MM.1S (cell line): ENCODE results near the gene IL1RAPL2.

Source experiments
- DNase-seq: peaks from one replicate; pipeline ENCODE4 v3.0.0-alpha.2; 2015
- H2AFZ ChIP-seq: fragments of 300-600 bp; sonication (generic); 2 replicates; pipeline ENCODE4 v1.6.0; 2016; ENCODE audit warnings: antibody characterized with exemption, low read length
- H3F3A ChIP-seq: fragments of 300-600 bp; sonication (generic); 2 replicates; pipeline ENCODE4 v1.6.1; 2016; ENCODE audit warnings: mild to moderate bottlenecking, antibody characterized with exemption, low read length, moderate library complexity, mixed read lengths; ENCODE audit not compliant: insufficient read depth
- H3K27ac ChIP-seq: fragments of 300-600 bp; sonication (generic); 2 replicates; pipeline ENCODE4 v1.5.1; 2016; ENCODE audit warnings: mild to moderate bottlenecking, low read length
- H3K27me3 ChIP-seq: fragments of 300-600 bp; sonication (generic); replicated peaks from 2 replicates; pipeline ENCODE4 v1.6.0; 2016; ENCODE audit warnings: low read length; ENCODE audit not compliant: insufficient read depth
- H3K36me3 ChIP-seq: fragments of 300-600 bp; sonication (generic); replicated peaks from 2 replicates; pipeline ENCODE4 v1.6.1; 2016; ENCODE audit warnings: mild to moderate bottlenecking, low read length, mixed read lengths; ENCODE audit not compliant: insufficient read depth
- H3K4me1 ChIP-seq: fragments of 300-600 bp; sonication (generic); 2 replicates; pipeline ENCODE4 v1.6.1; 2016; ENCODE audit warnings: low read length, mixed read lengths
- H3K4me2 ChIP-seq: fragments of 300-600 bp; sonication (generic); 2 replicates; pipeline ENCODE4 v1.6.0; 2016; ENCODE audit warnings: low read depth, low read length
- H3K4me3 ChIP-seq: fragments of 300-600 bp; sonication (generic); 2 replicates; pipeline ENCODE4 v1.5.1; 2016; ENCODE audit warnings: low read length, mixed read lengths
- H3K79me2 ChIP-seq: fragments of 300-600 bp; sonication (generic); 2 replicates; pipeline ENCODE4 v1.6.1; 2016; ENCODE audit warnings: mixed run types, low read length, mixed read lengths
- H3K9ac ChIP-seq: fragments of 300-600 bp; sonication (generic); 2 replicates; pipeline ENCODE4 v1.6.1; 2016; ENCODE audit warnings: low read length, mixed read lengths
- H3K9me2 ChIP-seq: fragments of 300-600 bp; sonication (generic); replicated peaks from 2 replicates; pipeline ENCODE4 v1.6.1; 2016; ENCODE audit warnings: mild to moderate bottlenecking, low read length, mixed read lengths; ENCODE audit not compliant: insufficient read depth
- H3K9me3 ChIP-seq: fragments of 300-600 bp; sonication (generic); replicated peaks from 2 replicates; pipeline ENCODE4 v1.6.1; 2016; ENCODE audit warnings: mild to moderate bottlenecking, low read length, mixed read lengths; ENCODE audit not compliant: insufficient read depth
- H4K20me1 ChIP-seq: fragments of 300-600 bp; sonication (generic); 2 replicates; pipeline ENCODE4 v1.6.1; 2016; ENCODE audit warnings: mild to moderate bottlenecking, low read length, moderate library complexity, mixed read lengths; ENCODE audit not compliant: insufficient read depth
- EZH2 ChIP-seq: fragments of 300-600 bp; sonication (generic); optimal IDR thresholded peaks from 2 replicates; pipeline ENCODE3; 2017; ENCODE audit warnings: low read depth, mild to moderate bottlenecking, antibody characterized with exemption, low read length, mixed read lengths
- EZH2phosphoT487 ChIP-seq: fragments of 300-600 bp; sonication (generic); IDR thresholded peaks from 2 replicates; pipeline ENCODE4 v1.6.1; 2018; ENCODE audit warnings: antibody characterized with exemption, low read length
- TF ChIP-seq, protein P1 (sequence below): fragments of 300-600 bp; sonication (generic); IDR thresholded peaks from 2 replicates; pipeline ENCODE4 v1.5.1; 2016; ENCODE audit warnings: antibody characterized with exemption, low read length, mixed read lengths

The IL1RAPL2 gene

DNA sequence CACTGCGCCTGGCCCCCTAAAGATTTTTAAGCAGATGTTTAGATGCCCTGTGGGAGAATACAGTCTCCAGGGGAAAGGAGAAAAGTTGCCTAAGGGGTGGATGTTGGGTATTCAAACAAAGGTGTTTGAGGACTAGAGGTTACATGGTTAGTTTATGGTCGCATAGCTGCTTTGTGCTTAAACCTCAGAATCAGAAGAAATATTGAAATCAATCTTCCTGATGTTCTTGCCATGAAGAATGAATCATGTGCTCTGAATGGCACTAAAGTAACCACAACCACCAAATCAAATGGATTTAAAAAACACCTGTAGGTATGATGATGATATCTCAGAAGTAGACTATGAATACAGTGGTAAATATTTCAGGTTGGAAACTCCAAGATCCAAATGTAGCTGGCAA is 697.2 kb downstream of the IL1RAPL2 start:
- TF ChIP-seq EZH2 (no peak), EZH2phosphoT487 (no peak)
- TF ChIP-seq, protein P1, sequence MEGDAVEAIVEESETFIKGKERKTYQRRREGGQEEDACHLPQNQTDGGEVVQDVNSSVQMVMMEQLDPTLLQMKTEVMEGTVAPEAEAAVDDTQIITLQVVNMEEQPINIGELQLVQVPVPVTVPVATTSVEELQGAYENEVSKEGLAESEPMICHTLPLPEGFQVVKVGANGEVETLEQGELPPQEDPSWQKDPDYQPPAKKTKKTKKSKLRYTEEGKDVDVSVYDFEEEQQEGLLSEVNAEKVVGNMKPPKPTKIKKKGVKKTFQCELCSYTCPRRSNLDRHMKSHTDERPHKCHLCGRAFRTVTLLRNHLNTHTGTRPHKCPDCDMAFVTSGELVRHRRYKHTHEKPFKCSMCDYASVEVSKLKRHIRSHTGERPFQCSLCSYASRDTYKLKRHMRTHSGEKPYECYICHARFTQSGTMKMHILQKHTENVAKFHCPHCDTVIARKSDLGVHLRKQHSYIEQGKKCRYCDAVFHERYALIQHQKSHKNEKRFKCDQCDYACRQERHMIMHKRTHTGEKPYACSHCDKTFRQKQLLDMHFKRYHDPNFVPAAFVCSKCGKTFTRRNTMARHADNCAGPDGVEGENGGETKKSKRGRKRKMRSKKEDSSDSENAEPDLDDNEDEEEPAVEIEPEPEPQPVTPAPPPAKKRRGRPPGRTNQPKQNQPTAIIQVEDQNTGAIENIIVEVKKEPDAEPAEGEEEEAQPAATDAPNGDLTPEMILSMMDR: no peak
- H3K27ac ChIP-seq: no peak overlapping the region
- H3K9ac ChIP-seq: no peak overlapping the region
- no peaks in the 10 kb centered on the region for H3K4me1 ChIP-seq
- H2AFZ ChIP-seq: no peak overlapping the region
- no peaks in the 10 kb centered on the region for H3K9me2 ChIP-seq
- no peaks in the 10 kb centered on the region for H3K9me3 ChIP-seq
- H3K27me3 ChIP-seq: no peaks in the 10 kb centered on the region
- DNase-seq: no peak
- H3K4me2 ChIP-seq: no peak overlapping the region
- H3F3A ChIP-seq: no peaks in the 10 kb centered on the region
- H4K20me1 ChIP-seq: no peaks in the 10 kb centered on the region
- H3K4me3 ChIP-seq: no peak overlapping the region
- no peaks in the 10 kb centered on the region for H3K36me3 ChIP-seq
- H3K79me2 ChIP-seq: no peaks in the 10 kb centered on the region

GRCh38 chrX:105263801-105264200 is 697.8 kb downstream of the IL1RAPL2 start:
- H3F3A ChIP-seq: no peaks in the 10 kb centered on the region
- no peak for TF ChIP-seq EZH2
- TF ChIP-seq, protein P1: no peak
- H3K4me3 ChIP-seq: no peak overlapping the region
- no peaks in the 10 kb centered on the region for H3K9me2 ChIP-seq
- no peak overlapping the region for H2AFZ ChIP-seq
- DNase-seq: no peak
- H4K20me1 ChIP-seq: no peaks in the 10 kb centered on the region
- no peak overlapping the region for H3K9ac ChIP-seq
- no peaks in the 10 kb centered on the region for H3K9me3 ChIP-seq
- H3K27me3 ChIP-seq: no peaks in the 10 kb centered on the region
- H3K27ac ChIP-seq: no peak overlapping the region
- H3K4me2 ChIP-seq: no peak overlapping the region
- no peaks in the 10 kb centered on the region for H3K79me2 ChIP-seq
- H3K4me1 ChIP-seq: no peaks in the 10 kb centered on the region
- H3K36me3 ChIP-seq: no peaks in the 10 kb centered on the region

- no peaks in the 10 kb centered on the region for H3K36me3 ChIP-seq
- no peaks in the 10 kb centered on the region for H3K4me1 ChIP-seq
- H3K4me3 ChIP-seq: no peak overlapping the region
- no peaks in the 10 kb centered on the region for H4K20me1 ChIP-seq
- no peaks in the 10 kb centered on the region for H3K27me3 ChIP-seq
- TF ChIP-seq, protein P1: no peak
- TF ChIP-seq EZH2phosphoT487 (no peak), EZH2 (no peak)
- H3K9me3 ChIP-seq: no peaks in the 10 kb centered on the region
- H3K27ac ChIP-seq: no peak overlapping the region
- no peak overlapping the region for H3K9ac ChIP-seq
- no peaks in the 10 kb centered on the region for H3K9me2 ChIP-seq
- no peaks in the 10 kb centered on the region for H3F3A ChIP-seq
- no peak overlapping the region for H3K4me2 ChIP-seq
- H2AFZ ChIP-seq: no peak overlapping the region
- H3K79me2 ChIP-seq: no peaks in the 10 kb centered on the region
- no peak for DNase-seq
Observed at GRCh38 chrX:105265093-105265492, 699.1 kb downstream of the IL1RAPL2 start.

DNA sequence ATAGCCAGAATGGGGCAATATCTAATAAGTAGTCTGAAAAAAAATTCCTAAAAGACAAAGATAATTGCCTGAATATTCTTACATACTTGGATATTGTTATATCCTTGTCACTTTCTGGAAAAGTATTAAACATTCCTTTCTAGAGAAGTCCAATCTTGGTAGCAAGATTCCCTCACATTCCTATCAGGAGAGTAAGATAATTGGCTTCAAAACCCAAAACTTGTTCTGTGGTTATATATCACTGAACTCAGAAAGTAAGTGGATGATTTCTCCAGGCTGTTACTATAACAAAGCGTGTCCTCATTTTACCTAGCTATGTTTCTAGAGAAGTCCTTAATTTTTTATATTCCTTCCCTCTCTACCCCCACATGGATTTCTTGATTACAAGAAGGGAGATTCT is 700.5 kb downstream of the IL1RAPL2 start:
- TF ChIP-seq, protein P1: no peak
- TF ChIP-seq EZH2phosphoT487 (no peak), EZH2 (no peak)
- Histone ChIP-seq H4K20me1 (no peaks in the 10 kb centered on the region), H3K79me2 (no peaks in the 10 kb centered on the region), H3K4me1 (no peaks in the 10 kb centered on the region), H2AFZ (no peak overlapping the region), H3F3A (no peaks in the 10 kb centered on the region), H3K36me3 (no peaks in the 10 kb centered on the region), H3K9ac (no peak overlapping the region), H3K4me3 (no peak overlapping the region), H3K9me3 (no peaks in the 10 kb centered on the region), H3K27ac (no peak overlapping the region), H3K4me2 (no peak overlapping the region), H3K27me3 (no peaks in the 10 kb centered on the region), H3K9me2 (no peaks in the 10 kb centered on the region)
- no peak for DNase-seq
